HEK293T (cell line): Measurements from ENCODE around the gene OR4D5.

ENCODE experiments used
- ARNT ChIP-seq: fragments of 450-650 bp; IDR thresholded peaks from 2 replicates; pipeline ENCODE4 v1.6.1; 2017; ENCODE audit warnings: mild to moderate bottlenecking
- BHLHE40 ChIP-seq: fragments of 450-650 bp; IDR thresholded peaks from 2 replicates; pipeline ENCODE4 v1.6.1; 2016; ENCODE audit warnings: mild to moderate bottlenecking, moderate library complexity, borderline replicate concordance
- CTBP1 ChIP-seq: fragments of 450-650 bp; IDR thresholded peaks from 2 replicates; pipeline ENCODE4 v1.6.1; 2016; ENCODE audit warnings: borderline replicate concordance
- ELF4 ChIP-seq: fragments of 450-650 bp; IDR thresholded peaks from 2 replicates; pipeline ENCODE4 v1.6.1; 2017; ENCODE audit warnings: antibody characterized with exemption
- FOXA1 ChIP-seq: fragments of 450-650 bp; IDR thresholded peaks from 2 replicates; pipeline ENCODE4 v1.6.1; 2016; ENCODE audit warnings: mild to moderate bottlenecking
- FOXK2 ChIP-seq: fragments of 450-650 bp; IDR thresholded peaks from 2 replicates; pipeline ENCODE4 v1.6.1; 2016; ENCODE audit warnings: mild to moderate bottlenecking
- FOXM1 ChIP-seq: fragments of 450-650 bp; IDR thresholded peaks from 2 replicates; pipeline ENCODE4 v1.6.1; 2017; ENCODE audit warnings: mild to moderate bottlenecking, borderline replicate concordance
- HDGF ChIP-seq: fragments of 450-650 bp; IDR thresholded peaks from 2 replicates; pipeline ENCODE4 v1.6.1; 2017; ENCODE audit warnings: antibody characterized with exemption, borderline replicate concordance
- L3MBTL2 ChIP-seq: fragments of 450-650 bp; conservative IDR thresholded peaks from 2 replicates; pipeline ENCODE4 v1.6.1; 2016; ENCODE audit warnings: mild to moderate bottlenecking
- LEF1 ChIP-seq: fragments of 450-650 bp; IDR thresholded peaks from 2 replicates; pipeline ENCODE4 v1.6.1; 2017; ENCODE audit warnings: mild to moderate bottlenecking, borderline replicate concordance
- SP1 ChIP-seq: fragments of 450-650 bp; IDR thresholded peaks from 2 replicates; pipeline ENCODE4 v1.6.1; 2017
- SUZ12 ChIP-seq: fragments of 450-650 bp; IDR thresholded peaks from 2 replicates; pipeline ENCODE4 v1.6.1; 2016; ENCODE audit warnings: mild to moderate bottlenecking
- TARDBP ChIP-seq: fragments of 450-650 bp; IDR thresholded peaks from 2 replicates; pipeline ENCODE4 v1.6.1; 2016
- TF ChIP-seq, protein P1 (sequence below): fragments of 450-650 bp; IDR thresholded peaks from 2 replicates; pipeline ENCODE4 v1.6.1; 2016

DNA sequence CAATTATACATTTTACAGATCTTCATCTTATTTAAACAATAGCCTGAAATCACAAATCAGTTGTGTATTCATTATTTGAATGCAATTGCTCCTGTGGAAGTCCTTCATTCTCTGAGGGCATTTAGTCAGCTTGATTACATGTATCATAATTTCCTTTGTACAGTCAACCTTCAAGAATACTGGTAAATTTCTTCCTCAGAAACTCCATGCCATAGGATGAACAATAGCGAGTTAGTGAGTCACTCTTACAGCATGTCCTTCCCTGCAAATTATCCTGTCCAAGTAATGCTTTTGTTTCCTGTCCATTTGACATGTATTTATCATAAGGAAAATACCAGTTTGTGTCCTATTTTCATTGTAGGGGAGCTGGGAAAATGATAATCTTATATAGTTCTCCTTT lies 34.4 kb downstream of the OR4D5 start:
- TF ChIP-seq SP1: no peak
- TF ChIP-seq ELF4: no peak
- no peak for TF ChIP-seq SUZ12
- TF ChIP-seq, protein P1, sequence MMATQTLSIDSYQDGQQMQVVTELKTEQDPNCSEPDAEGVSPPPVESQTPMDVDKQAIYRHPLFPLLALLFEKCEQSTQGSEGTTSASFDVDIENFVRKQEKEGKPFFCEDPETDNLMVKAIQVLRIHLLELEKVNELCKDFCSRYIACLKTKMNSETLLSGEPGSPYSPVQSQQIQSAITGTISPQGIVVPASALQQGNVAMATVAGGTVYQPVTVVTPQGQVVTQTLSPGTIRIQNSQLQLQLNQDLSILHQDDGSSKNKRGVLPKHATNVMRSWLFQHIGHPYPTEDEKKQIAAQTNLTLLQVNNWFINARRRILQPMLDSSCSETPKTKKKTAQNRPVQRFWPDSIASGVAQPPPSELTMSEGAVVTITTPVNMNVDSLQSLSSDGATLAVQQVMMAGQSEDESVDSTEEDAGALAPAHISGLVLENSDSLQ: no peak
- TF ChIP-seq CTBP1: no peak
- TF ChIP-seq FOXM1: no peak
- no peak for TF ChIP-seq FOXA1
- TF ChIP-seq FOXK2: no peak
- no peak for TF ChIP-seq L3MBTL2
- TF ChIP-seq BHLHE40: no peak
- no peak for TF ChIP-seq ARNT
- TF ChIP-seq LEF1: no peak
- no peak for TF ChIP-seq TARDBP
- TF ChIP-seq HDGF: no peak
